H9 (cell line): Measurements from ENCODE around the gene ZCCHC17. TPM values are rescaled to one million over a fixed set of nuclear protein-coding genes. Genes with fewer than 3 reads are reported as not detected.

Source experiments
- DNase-seq: peaks from one replicate; pipeline ENCODE4 v3.0.0-alpha.2; 2017
- H2AFZ ChIP-seq: one replicate; pipeline ENCODE4 v1.6.1; 2013; ENCODE audit warnings: mild to moderate bottlenecking, low read length, control low read depth, moderate library complexity
- H2AK5ac ChIP-seq: 2 replicates; pipeline ENCODE4 v1.6.1; 2013; ENCODE audit warnings: low read length, control low read depth, mixed read lengths; ENCODE audit not compliant: insufficient read length
- H2BK120ac ChIP-seq: one replicate; pipeline ENCODE4 v1.6.1; 2013; ENCODE audit warnings: low read depth, mild to moderate bottlenecking, low read length, control low read depth, inconsistent platforms; ENCODE audit not compliant: poor library complexity, severe bottlenecking
- H2BK12ac ChIP-seq: 2 replicates; pipeline ENCODE4 v1.6.1; 2013; ENCODE audit warnings: low read length, control low read depth, mixed read lengths, low read depth; ENCODE audit not compliant: insufficient read length
- H2BK15ac ChIP-seq: 2 replicates; pipeline ENCODE4 v1.6.1; 2013; ENCODE audit warnings: low read depth, low read length, control low read depth
- H2BK20ac ChIP-seq: one replicate; pipeline ENCODE4 v1.6.1; 2013; ENCODE audit warnings: low read depth, mild to moderate bottlenecking, low read length, control low read depth, inconsistent platforms; ENCODE audit not compliant: poor library complexity, severe bottlenecking
- H2BK5ac ChIP-seq: 2 replicates; pipeline ENCODE4 v1.6.1; 2013; ENCODE audit warnings: low read length, control low read depth, mixed read lengths; ENCODE audit not compliant: insufficient read length
- H3K14ac ChIP-seq: 2 replicates; pipeline ENCODE4 v1.6.1; 2013; ENCODE audit warnings: low read length, control low read depth; ENCODE audit not compliant: insufficient read depth
- H3K18ac ChIP-seq: 2 replicates; pipeline ENCODE4 v1.6.1; 2013; ENCODE audit warnings: low read depth, mild to moderate bottlenecking, mixed read lengths, low read length, control low read depth; ENCODE audit not compliant: insufficient read length
- H3K23ac ChIP-seq: 2 replicates; pipeline ENCODE4 v1.6.1; 2013; ENCODE audit warnings: low read length, control low read depth, mixed read lengths, low read depth; ENCODE audit not compliant: insufficient read length
- H3K23me2 ChIP-seq: 2 replicates; pipeline ENCODE4 v1.6.1; 2013; ENCODE audit warnings: low read depth, mild to moderate bottlenecking, mixed read lengths, low read length, control low read depth; ENCODE audit not compliant: insufficient read length, poor library complexity, severe bottlenecking
- H3K27ac ChIP-seq: 2 replicates; pipeline ENCODE4 v1.5.1; 2013; ENCODE audit warnings: low read length, control low read depth, mixed read lengths, low read depth; ENCODE audit not compliant: insufficient read length
- H3K27me3 ChIP-seq: 2 replicates; pipeline ENCODE4 v1.6.1; 2013; ENCODE audit warnings: low read length, control low read depth, inconsistent platforms; ENCODE audit not compliant: insufficient read depth
- H3K4ac ChIP-seq: 2 replicates; pipeline ENCODE4 v1.6.1; 2013; ENCODE audit warnings: low read depth, mild to moderate bottlenecking, control low read depth, inconsistent platforms, low read length, moderate library complexity
- H3K4me1 ChIP-seq: 2 replicates; pipeline ENCODE4 v1.6.1; 2013; ENCODE audit warnings: low read length, control low read depth, inconsistent platforms; ENCODE audit not compliant: insufficient read depth
- H3K4me2 ChIP-seq: 2 replicates; pipeline ENCODE4 v1.6.1; 2013; ENCODE audit warnings: low read length, control low read depth, mixed read lengths; ENCODE audit not compliant: insufficient read length, insufficient read depth
- H3K56ac ChIP-seq: 2 replicates; pipeline ENCODE4 v1.6.1; 2013; ENCODE audit warnings: low read depth, mild to moderate bottlenecking, mixed read lengths, low read length, control low read depth; ENCODE audit not compliant: insufficient read length
- H3K79me1 ChIP-seq: 2 replicates; pipeline ENCODE4 v1.6.1; 2013; ENCODE audit warnings: low read depth, mild to moderate bottlenecking, moderate library complexity, low read length, control low read depth, inconsistent platforms; ENCODE audit not compliant: insufficient read depth, poor library complexity, severe bottlenecking
- H3K79me2 ChIP-seq: 2 replicates; pipeline ENCODE4 v1.6.1; 2013; ENCODE audit warnings: low read length, control low read depth, inconsistent platforms; ENCODE audit not compliant: insufficient read depth
- H3K9ac ChIP-seq: 2 replicates; pipeline ENCODE4 v1.6.1; 2013; ENCODE audit warnings: low read length, control low read depth, mixed read lengths; ENCODE audit not compliant: insufficient read length; ENCODE audit errors: extremely low read depth
- H3K9me3 ChIP-seq: one replicate; pipeline ENCODE4 v1.6.1; 2013; ENCODE audit warnings: low read depth, low read length, inconsistent platforms; ENCODE audit not compliant: control insufficient read depth
- H3T11ph ChIP-seq: one replicate; pipeline ENCODE4 v1.6.1; 2013; ENCODE audit warnings: mild to moderate bottlenecking, low read length, control low read depth, inconsistent platforms
- H4K20me1 ChIP-seq: one replicate; pipeline ENCODE4 v1.6.1; 2013; ENCODE audit not compliant: control insufficient read depth, insufficient read length, insufficient read depth
- H4K5ac ChIP-seq: 2 replicates; pipeline ENCODE4 v1.6.1; 2013; ENCODE audit warnings: low read depth, mild to moderate bottlenecking, mixed read lengths, low read length, control low read depth; ENCODE audit not compliant: insufficient read length
- H4K8ac ChIP-seq: replicated peaks from 2 replicates; pipeline ENCODE4 v1.6.1; 2013; ENCODE audit warnings: low read length, control low read depth, mixed read lengths, low read depth; ENCODE audit not compliant: insufficient read length
- H4K91ac ChIP-seq: 2 replicates; pipeline ENCODE4 v1.6.1; 2013; ENCODE audit warnings: low read depth, mild to moderate bottlenecking, moderate library complexity, mixed read lengths, low read length, control low read depth; ENCODE audit not compliant: insufficient read length
- H3K27ac Mint-ChIP-seq, 3 experiments: 2 replicates in 2 of 3; 3 replicates in 1 of 3; pipeline ENCODE4 v1.8.0; 2020 to 2021; ENCODE audit warnings: mixed read lengths in 3 of 3, mild to moderate bottlenecking in 1 of 3, moderate library complexity in 1 of 3
- H3K27me3 Mint-ChIP-seq: 2 replicates; pipeline ENCODE4 v1.8.0; 2021; ENCODE audit warnings: low read depth, mild to moderate bottlenecking, moderate library complexity, mixed read lengths
- H3K36me3 Mint-ChIP-seq, 3 experiments: 2 replicates in 2 of 3; 3 replicates in 1 of 3; pipeline ENCODE4 v1.8.0; 2020 to 2021; ENCODE audit warnings: low read depth in 3 of 3, mixed read lengths in 3 of 3; ENCODE audit not compliant: insufficient read depth in 1 of 3
- H3K4me1 Mint-ChIP-seq, 2 experiments: 2 replicates each; pipeline ENCODE4 v1.8.0; 2020; ENCODE audit warnings: mixed read lengths in 2 of 2
- H3K4me3 Mint-ChIP-seq, 2 experiments: 2 replicates in 1 of 2; 3 replicates in 1 of 2; pipeline ENCODE4 v1.8.0; 2020 to 2021; ENCODE audit warnings: mild to moderate bottlenecking in 2 of 2, mixed read lengths in 2 of 2, moderate library complexity in 1 of 2
- H3K9me3 Mint-ChIP-seq, 2 experiments: 2 replicates in 1 of 2; 3 replicates in 1 of 2; pipeline ENCODE4 v1.8.0; 2020; ENCODE audit warnings: mild to moderate bottlenecking in 2 of 2, mixed read lengths in 2 of 2, moderate library complexity in 1 of 2
- CTCF ChIP-seq: fragments of 200-600 bp; sonication (generic); conservative IDR thresholded peaks from 3 replicates; pipeline ENCODE4 v1.8.0; 2021; ENCODE audit warnings: antibody characterized with exemption, mild to moderate bottlenecking
- WGBS: extraction: QIAGEN DNeasy Blood & Tissue Kit; methylation state at CpG from one replicate; pipeline ENCODE4 v1.1.7; 2013; ENCODE audit warnings: missing lambda C conversion rate, low lambda C conversion rate, mixed read lengths; ENCODE audit not compliant: insufficient read length; ENCODE audit errors: extremely low coverage; 5-methylcytosine and 5-hydroxymethylcytosine counted together
- total RNA-seq: library from RNA; stranded (reverse); gene quantifications from 2 replicates; pipeline ENCODE4 v1.2.1, GENCODE V29; 2021

The ZCCHC17 gene
- total RNA-seq, 1 experiment from 2014 or later, result 50.4 TPM

GRCh38 chr1:31371121-31371959 lies 74.5 kb downstream of the ZCCHC17 start:
- H3K9me3 ChIP-seq, result no peaks in the 10 kb centered on the region
- DNase-seq, result no peak
- H3K79me2 ChIP-seq, result no peaks in the 10 kb centered on the region
- H3T11ph ChIP-seq, result no peak overlapping the region
- no peak overlapping the region for H3K56ac ChIP-seq
- H3K27me3 ChIP-seq, result no peaks in the 10 kb centered on the region
- no peak overlapping the region; a peak in 1 of 7 replicates for H3K27ac Mint-ChIP-seq
- no peak overlapping the region for H2AK5ac ChIP-seq
- no peaks in the 10 kb centered on the region for H4K20me1 ChIP-seq
- TF ChIP-seq CTCF, result no peak
- no peak overlapping the region for H2BK12ac ChIP-seq
- no CpG with 5 or more reads among the region's 10 CpGs for WGBS
- no peak overlapping the region for H2BK15ac ChIP-seq
- peaks cover 49 to 54% of the 10 kb centered on the region in 2 experiments for H3K4me1 Mint-ChIP-seq
- H2BK20ac ChIP-seq, result no peak overlapping the region
- no peak overlapping the region for H3K23ac ChIP-seq
- no peaks in the 10 kb centered on the region; a peak in 1 of 5 replicates for H3K9me3 Mint-ChIP-seq
- no peak overlapping the region for H3K4ac ChIP-seq
- H3K4me1 ChIP-seq, result peaks cover 16% of the 10 kb centered on the region
- peak overlapping the region; percentile 79 for H3K4me2 ChIP-seq
- no peak overlapping the region for H3K27ac ChIP-seq
- H3K27me3 Mint-ChIP-seq, result peaks cover 7% of the 10 kb centered on the region
- no peaks in the 10 kb centered on the region for H3K79me1 ChIP-seq
- no peak overlapping the region for H2AFZ ChIP-seq
- H3K14ac ChIP-seq, result no peak overlapping the region
- H4K5ac ChIP-seq, result no peak overlapping the region
- H3K18ac ChIP-seq, result peak overlapping the region; percentile 27
- no peak overlapping the region for H3K4me3 Mint-ChIP-seq
- peaks cover 4 to 16% (median 5%) of the 10 kb centered on the region in 3 experiments; a peak in 4 of 7 replicates for H3K36me3 Mint-ChIP-seq
- no peak overlapping the region for H2BK120ac ChIP-seq
- H3K23me2 ChIP-seq, result peaks cover 10% of the 10 kb centered on the region
- no peak overlapping the region for H4K8ac ChIP-seq
- no peak overlapping the region for H4K91ac ChIP-seq
- H2BK5ac ChIP-seq, result no peak overlapping the region
- H3K9ac ChIP-seq, result no peak overlapping the region
